Naive thymus-derived CD4-positive, alpha-beta T cell (primary cell): ENCODE data around the gene C6orf120. TPM values are rescaled to one million over a fixed set of nuclear protein-coding genes. Genes with fewer than 3 reads are reported as not detected.

Source experiments
- ATAC-seq: fragments of 150-1000 bp; cut with Tn5 transposase; 2 replicates; pipeline ENCODE4 v1.10.0; 2021; ENCODE audit warnings: mild to moderate bottlenecking, moderate library complexity
- CTCF ChIA-PET: fragments of 350-600 bp; sonication (Branson Sonifier 250); formaldehyde crosslinking; loops from one replicate; lab custom pipeline; 2021; ENCODE audit warnings: antibody characterized with exemption; lab: Charles Lee
- POLR2A ChIA-PET: fragments of 350-600 bp; sonication (Branson Sonifier 250); formaldehyde crosslinking; loops from one replicate; lab custom pipeline; 2021; ENCODE audit warnings: antibody characterized with exemption, inconsistent platforms; lab: Charles Lee
- DNase-seq, 9 donors: peaks; one replicate each; pipeline versions ENCODE4 v3.0.0 to v3.0.0-alpha.2; 2020 to 2022; ENCODE audit warnings: mixed read lengths in 1 of 9
- H3K27ac ChIP-seq: one replicate; pipeline ENCODE4 v1.7.0; 2013; ENCODE audit warnings: mild to moderate bottlenecking, low read depth, low read length, moderate library complexity
- H3K27me3 ChIP-seq, 2 donors: one replicate each; pipeline ENCODE4 v1.7.0; 2013; ENCODE audit warnings: low read length in 2 of 2, mild to moderate bottlenecking in 2 of 2, moderate library complexity in 2 of 2; ENCODE audit not compliant: control insufficient read depth in 2 of 2, insufficient read depth in 2 of 2
- H3K36me3 ChIP-seq, 3 experiments: 1 replicate in 2 of 3; 2 replicates in 1 of 3; pipeline ENCODE4 v1.7.0; 2013; ENCODE audit warnings: low read length in 3 of 3, mild to moderate bottlenecking in 3 of 3, moderate library complexity in 1 of 3; ENCODE audit not compliant: insufficient read depth in 3 of 3, control insufficient read depth in 2 of 3
- H3K4me1 ChIP-seq, 2 donors: one replicate each; pipeline ENCODE4 v1.7.0; 2013; ENCODE audit warnings: low read length in 2 of 2, mild to moderate bottlenecking in 2 of 2, moderate library complexity in 1 of 2; ENCODE audit not compliant: control insufficient read depth in 2 of 2, insufficient read depth in 2 of 2
- H3K4me3 ChIP-seq: 2 replicates; pipeline ENCODE4 v1.7.0; 2013; ENCODE audit warnings: mild to moderate bottlenecking, low read length
- H3K9me3 ChIP-seq, 3 experiments: 1 replicate in 2 of 3; 2 replicates in 1 of 3; pipeline ENCODE4 v1.7.0; 2013; ENCODE audit warnings: low read length in 3 of 3; ENCODE audit not compliant: control insufficient read depth in 2 of 3
- H3K27ac Mint-ChIP-seq, 9 donors: one replicate each; pipeline ENCODE4 v1.8.0; 2020 to 2022; ENCODE audit warnings: mixed read lengths in 9 of 9, mild to moderate bottlenecking in 8 of 9, moderate library complexity in 5 of 9, inconsistent platforms in 2 of 9
- H3K27me3 Mint-ChIP-seq, 5 donors: one replicate each; pipeline ENCODE4 v1.8.0; 2021 to 2022; ENCODE audit warnings: mixed read lengths in 5 of 5, mild to moderate bottlenecking in 1 of 5
- H3K36me3 Mint-ChIP-seq, 5 donors: one replicate each; pipeline ENCODE4 v1.8.0; 2020 to 2022; ENCODE audit warnings: mixed read lengths in 5 of 5, mild to moderate bottlenecking in 3 of 5, inconsistent platforms in 1 of 5
- H3K4me1 Mint-ChIP-seq, 7 donors: one replicate each; pipeline ENCODE4 v1.8.0; 2020 to 2022; ENCODE audit warnings: mixed read lengths in 7 of 7, mild to moderate bottlenecking in 3 of 7, inconsistent platforms in 1 of 7
- H3K4me3 Mint-ChIP-seq, 10 donors: one replicate each; pipeline ENCODE4 v1.8.0; 2020 to 2022; ENCODE audit warnings: mild to moderate bottlenecking in 10 of 10, mixed read lengths in 10 of 10, moderate library complexity in 6 of 10, inconsistent platforms in 2 of 10
- H3K9me3 Mint-ChIP-seq, 11 donors: one replicate each; pipeline ENCODE4 v1.8.0; 2020 to 2022; ENCODE audit warnings: mixed read lengths in 11 of 11, mild to moderate bottlenecking in 4 of 11, inconsistent platforms in 1 of 11, moderate library complexity in 1 of 11
- intact Hi-C, 2 donors: fragments of 100-400 bp; cut with micrococcal nuclease; formaldehyde crosslinking; loops; one replicate each; pipeline ENCODE4 v1.15.1; 2023
- polyA plus RNA-seq, 2 donors: library from polyadenylated mRNA; unstranded; fragments of 300-500 nt; fragmentation: Illumina TruSeq; gene quantifications; one replicate each; pipeline ENCODE4 v1.2.3, GENCODE V29; 2021
- total RNA-seq, 6 experiments: library from RNA in 5 of 6; stranded (reverse) in 5 of 6; gene quantifications; 1 replicate in 5 of 6; 2 replicates in 1 of 6; pipeline ENCODE4 v1.2.3 and lab custom pipeline; 2021 to 2026

C6orf120 gene
- total and polyA plus RNA-seq, 7 experiments from 2014 or later = 8.7 to 38.1 (median 18.0) TPM

DNA sequence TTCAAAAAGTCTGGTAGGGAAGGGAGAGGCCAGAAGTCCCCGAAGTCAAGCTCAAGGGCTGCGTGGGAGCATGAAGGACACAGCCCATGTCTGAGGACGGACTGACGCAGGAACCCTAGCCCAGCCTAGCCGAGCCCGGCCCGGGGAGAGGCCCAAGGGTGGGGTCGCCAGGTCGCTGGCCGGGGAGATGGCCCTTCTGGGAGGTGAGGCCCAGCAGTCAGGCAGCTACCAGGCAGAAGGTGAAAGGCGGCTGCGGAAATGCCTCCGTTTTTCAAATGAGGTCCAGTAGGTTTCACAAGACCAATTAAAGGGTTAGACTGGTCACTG, 44.7 kb upstream of the C6orf120 start:
- H3K9me3 Mint-ChIP-seq = no peaks in the 10 kb centered on the region

DNA sequence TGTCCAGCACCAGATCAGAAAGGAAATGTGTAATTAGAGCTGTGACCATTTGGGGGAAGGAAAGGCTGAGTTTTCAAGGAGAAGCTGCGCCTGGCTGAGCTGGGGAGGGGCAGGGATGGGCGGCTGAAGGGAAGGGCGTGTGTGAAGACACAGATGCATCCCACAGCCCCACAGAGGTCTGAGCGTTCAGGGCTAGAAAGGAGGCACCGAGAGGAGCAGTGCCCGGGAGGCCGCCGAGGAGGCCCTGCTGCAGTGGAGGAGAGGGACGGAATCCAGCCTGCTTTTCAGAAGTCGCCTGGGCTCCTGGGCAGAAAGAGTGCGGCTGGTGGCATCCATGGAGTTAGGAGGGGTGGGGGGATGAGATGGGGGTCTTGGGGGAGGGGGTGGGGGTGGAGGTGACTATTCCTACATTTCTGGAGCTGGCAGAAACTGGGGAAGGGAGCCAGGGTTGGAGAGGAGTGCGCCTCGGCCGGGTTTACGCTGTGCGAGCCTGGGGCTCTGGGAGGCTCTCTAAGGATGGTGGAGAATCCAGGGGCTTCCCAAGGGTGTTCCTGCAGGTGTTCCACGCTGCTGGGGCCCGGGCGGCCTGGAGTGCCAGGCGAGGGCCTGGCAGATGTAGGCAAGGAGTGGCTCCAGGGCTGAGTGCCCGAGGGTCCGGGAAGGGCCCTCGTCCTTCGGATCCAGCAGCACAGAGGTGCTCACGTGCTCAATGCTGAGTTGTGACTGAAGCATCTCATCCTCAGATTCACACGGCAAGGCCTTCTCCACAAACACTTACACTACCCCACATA, 41.9 kb upstream of the C6orf120 start:
- no peak overlapping the region for H3K27ac ChIP-seq
- no peaks in the 10 kb centered on the region for H3K27me3 ChIP-seq
- Mint-ChIP-seq H3K4me1 (peaks cover 0 to 6% (median 5%) of the 10 kb centered on the region in 7 donors), H3K36me3 (peaks cover 0 to 40% (median 23%) of the 10 kb centered on the region in 5 donors), H3K4me3 (no peak overlapping the region), H3K27me3 (no peaks in the 10 kb centered on the region), H3K27ac (no peak overlapping the region), H3K9me3 (no peaks in the 10 kb centered on the region)
- H3K4me1 ChIP-seq = no peaks in the 10 kb centered on the region
- H3K4me3 ChIP-seq = no peak overlapping the region
- no peak for ATAC-seq
- no peak for DNase-seq
- ChIA-PET CTCF (no interaction called here), POLR2A (no interaction called here)
- intact Hi-C loops = no loop called here
- H3K36me3 ChIP-seq = peaks cover 0 to 22% (median 0%) of the 10 kb centered on the region in 3 experiments
- H3K9me3 ChIP-seq = no peaks in the 10 kb centered on the region

More for the DNA sequence above, 44.7 kb upstream of the C6orf120 start:
- H3K36me3 Mint-ChIP-seq = peaks cover 0 to 24% (median 10%) of the 10 kb centered on the region in 5 donors
- no peak overlapping the region for H3K4me3 Mint-ChIP-seq
- DNase-seq (no peak), ATAC-seq (no peak)
- ChIA-PET POLR2A (no interaction called here), CTCF (no interaction called here)
- no peak overlapping the region for H3K27ac ChIP-seq
- no peaks in the 10 kb centered on the region for H3K4me1 ChIP-seq
- no peaks in the 10 kb centered on the region for H3K27me3 Mint-ChIP-seq
- H3K27me3 ChIP-seq = no peaks in the 10 kb centered on the region
- no peaks in the 10 kb centered on the region for H3K9me3 ChIP-seq
- intact Hi-C loops = no loop called here
- H3K4me3 ChIP-seq = no peak overlapping the region
- peaks cover 0 to 11% (median 0%) of the 10 kb centered on the region in 3 experiments for H3K36me3 ChIP-seq
- H3K4me1 Mint-ChIP-seq = peaks cover 0 to 19% (median 15%) of the 10 kb centered on the region in 7 donors
- H3K27ac Mint-ChIP-seq = peak overlapping the region in 1 of 9 donors; percentile 5

- CTCF ChIA-PET = no interaction called here
- POLR2A ChIA-PET = no interaction called here
- Histone ChIP-seq H3K4me1 (no peaks in the 10 kb centered on the region), H3K4me3 (no peak overlapping the region), H3K27ac (no peak overlapping the region), H3K36me3 (peaks cover 0 to 22% (median 0%) of the 10 kb centered on the region in 3 experiments), H3K27me3 (no peaks in the 10 kb centered on the region), H3K9me3 (no peaks in the 10 kb centered on the region)
- DNase-seq = no peak
- peaks cover 0 to 41% (median 23%) of the 10 kb centered on the region in 5 donors for H3K36me3 Mint-ChIP-seq
- no peaks in the 10 kb centered on the region for H3K27me3 Mint-ChIP-seq
- H3K9me3 Mint-ChIP-seq = no peaks in the 10 kb centered on the region
- no peak overlapping the region for H3K4me3 Mint-ChIP-seq
- no peak for ATAC-seq
- no peak overlapping the region for H3K27ac Mint-ChIP-seq
- H3K4me1 Mint-ChIP-seq = peaks cover 0 to 5% (median 0%) of the 10 kb centered on the region in 7 donors
- intact Hi-C loops = no loop called here
Measured at GRCh38 chr6:169660751-169661390, 41.1 kb upstream of the C6orf120 start.

- Mint-ChIP-seq H3K9me3 (no peaks in the 10 kb centered on the region), H3K4me3 (no peak overlapping the region), H3K4me1 (peaks cover 0 to 5% (median 0%) of the 10 kb centered on the region in 7 donors), H3K36me3 (peaks cover 0 to 43% (median 25%) of the 10 kb centered on the region in 5 donors), H3K27ac (no peak overlapping the region), H3K27me3 (no peaks in the 10 kb centered on the region)
- H3K4me3 ChIP-seq = no peak overlapping the region
- H3K36me3 ChIP-seq = peaks cover 0 to 25% (median 0%) of the 10 kb centered on the region in 3 experiments
- H3K4me1 ChIP-seq = no peaks in the 10 kb centered on the region
- intact Hi-C loops = no loop called here
- ChIA-PET POLR2A (no interaction called here), CTCF (no interaction called here)
- no peaks in the 10 kb centered on the region for H3K27me3 ChIP-seq
- ATAC-seq (no peak), DNase-seq (no peak)
- no peak overlapping the region for H3K27ac ChIP-seq
- no peaks in the 10 kb centered on the region for H3K9me3 ChIP-seq
Measured at GRCh38 chr6:169661391-169661756, 40.6 kb upstream of the C6orf120 start.

DNA sequence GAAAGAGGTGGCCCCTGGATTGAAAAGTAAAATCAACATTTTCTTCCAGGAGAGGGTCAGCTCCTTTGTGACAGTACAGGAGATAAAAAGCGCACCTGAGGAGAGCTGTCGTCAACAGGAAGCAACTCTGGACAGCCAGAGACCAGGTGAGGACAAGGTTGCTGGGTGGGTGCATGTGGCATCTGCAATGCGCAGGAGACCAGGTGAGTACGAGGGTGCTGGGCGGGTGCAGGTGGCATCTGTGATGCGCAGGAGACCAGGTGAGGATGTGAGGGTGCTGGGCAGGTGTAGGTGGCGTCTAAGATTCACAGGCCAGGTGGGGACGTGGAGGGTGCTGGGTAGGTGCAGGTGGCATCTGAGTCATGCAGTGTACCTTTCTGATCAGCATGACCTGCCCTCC, 38.5 kb upstream of the C6orf120 start:
- Mint-ChIP-seq H3K9me3 (no peaks in the 10 kb centered on the region), H3K36me3 (peaks cover 0 to 46% (median 34%) of the 10 kb centered on the region in 5 donors), H3K4me1 (peaks cover 0 to 5% (median 0%) of the 10 kb centered on the region in 7 donors), H3K4me3 (no peak overlapping the region), H3K27me3 (no peaks in the 10 kb centered on the region), H3K27ac (peak overlapping the region in 1 of 9 donors; percentile 76)
- ATAC-seq (no peak), DNase-seq (no peak)
- intact Hi-C loops = no loop called here
- no peaks in the 10 kb centered on the region for H3K27me3 ChIP-seq
- H3K27ac ChIP-seq = no peak overlapping the region
- H3K4me1 ChIP-seq = no peaks in the 10 kb centered on the region
- CTCF ChIA-PET = no interaction called here
- H3K36me3 ChIP-seq = peaks cover 0 to 26% (median 0%) of the 10 kb centered on the region in 3 experiments
- no peak overlapping the region for H3K4me3 ChIP-seq
- H3K9me3 ChIP-seq = no peaks in the 10 kb centered on the region
- POLR2A ChIA-PET = no interaction called here

- intact Hi-C loops = no loop called here
- H3K36me3 ChIP-seq = peaks cover 0 to 26% (median 0%) of the 10 kb centered on the region in 3 experiments
- H3K9me3 ChIP-seq = no peaks in the 10 kb centered on the region
- Mint-ChIP-seq H3K27me3 (no peaks in the 10 kb centered on the region), H3K4me1 (peaks cover 0 to 5% (median 0%) of the 10 kb centered on the region in 7 donors), H3K9me3 (no peaks in the 10 kb centered on the region), H3K36me3 (peaks cover 0 to 44% (median 31%) of the 10 kb centered on the region in 5 donors), H3K4me3 (no peak overlapping the region), H3K27ac (no peak overlapping the region)
- DNase-seq = no peak
- H3K27ac ChIP-seq = no peak overlapping the region
- no peaks in the 10 kb centered on the region for H3K4me1 ChIP-seq
- ChIA-PET CTCF (no interaction called here), POLR2A (no interaction called here)
- no peak overlapping the region for H3K4me3 ChIP-seq
- H3K27me3 ChIP-seq = no peaks in the 10 kb centered on the region
- no peak for ATAC-seq
Measured at GRCh38 chr6:169664227-169664626, 37.7 kb upstream of the C6orf120 start.
